ENCODE data around the gene PPIP5K2. TPM values are rescaled to one million over a fixed set of nuclear protein-coding genes. Genes with fewer than 3 reads are reported as not detected.

The PPIP5K2 gene
- total RNA-seq, 4 donors from 2014 or later: 21.0 to 57.0 (median 27.0) TPM

GRCh38 chr5:103090791-103091190 is 29.3 kb upstream of the PPIP5K2 start:
- Histone ChIP-seq H3K9me3 (no peaks in the 10 kb centered on the region), H3K27ac (no peak overlapping the region), H3K4me3 (no peak overlapping the region), H3K27me3 (no peaks in the 10 kb centered on the region), H3K4me1 (no peaks in the 10 kb centered on the region), H3K36me3 (peaks cover 43% of the 10 kb centered on the region)
- no peak for DNase-seq (ENCODE audit: low spot score in 2 of 2)
- no peak for TF ChIP-seq POLR2A (IDR thresholded peaks at IDR 0.05)
- TF ChIP-seq POLR2AphosphoS5 (IDR thresholded peaks at IDR 0.05): no peak
- no peak for TF ChIP-seq EP300 (IDR thresholded peaks at IDR 0.05)
- no peak for TF ChIP-seq CTCF (IDR thresholded peaks at IDR 0.05)
- 98% methylated on average over 1 of the region's 1 CpG for WGBS

- Histone ChIP-seq H3K36me3 (peaks cover 34% of the 10 kb centered on the region), H3K27me3 (no peaks in the 10 kb centered on the region), H3K4me3 (no peak overlapping the region), H3K9me3 (no peaks in the 10 kb centered on the region), H3K27ac (no peak overlapping the region), H3K4me1 (no peaks in the 10 kb centered on the region)
- DNase-seq (ENCODE audit: low spot score in 2 of 2): no peak
- TF ChIP-seq EP300 (IDR thresholded peaks at IDR 0.05) (no peak), POLR2A (IDR thresholded peaks at IDR 0.05) (no peak), CTCF (IDR thresholded peaks at IDR 0.05) (no peak), POLR2AphosphoS5 (IDR thresholded peaks at IDR 0.05) (no peak)
- 92% methylated on average over 3 of the region's 3 CpGs for WGBS
Measured at GRCh38 chr5:103092676-103093075, 27.4 kb upstream of the PPIP5K2 start.

- no peak for TF ChIP-seq EP300 (IDR thresholded peaks at IDR 0.05)
- TF ChIP-seq CTCF (IDR thresholded peaks at IDR 0.05): no peak
- no peak for TF ChIP-seq POLR2AphosphoS5 (IDR thresholded peaks at IDR 0.05)
- TF ChIP-seq POLR2A (IDR thresholded peaks at IDR 0.05): no peak
- no peak overlapping the region for H3K4me3 ChIP-seq
- no peak overlapping the region for H3K27ac ChIP-seq
- DNase-seq (ENCODE audit: low spot score in 2 of 2): no peak
- H3K27me3 ChIP-seq: no peaks in the 10 kb centered on the region
- WGBS: 94% methylated on average over 1 of the region's 1 CpG
- no peaks in the 10 kb centered on the region for H3K4me1 ChIP-seq
- no peaks in the 10 kb centered on the region for H3K9me3 ChIP-seq
- H3K36me3 ChIP-seq: peaks cover 24% of the 10 kb centered on the region
Measured at GRCh38 chr5:103093727-103094126, 26.4 kb upstream of the PPIP5K2 start.

- H3K27me3 ChIP-seq: no peaks in the 10 kb centered on the region
Measured at GRCh38 chr5:103094737-103095136, 25.4 kb upstream of the PPIP5K2 start.

GRCh38 chr5:103098993-103099392 is 21.1 kb upstream of the PPIP5K2 start:
- H3K36me3 ChIP-seq: peaks cover 23% of the 10 kb centered on the region
- no peaks in the 10 kb centered on the region for H3K27me3 ChIP-seq
- no peaks in the 10 kb centered on the region for H3K4me1 ChIP-seq
- 82% methylated on average over 2 of the region's 2 CpGs for WGBS
- H3K9me3 ChIP-seq: no peaks in the 10 kb centered on the region
- H3K4me3 ChIP-seq: no peak overlapping the region
- no peak for TF ChIP-seq POLR2AphosphoS5 (IDR thresholded peaks at IDR 0.05)
- no peak for TF ChIP-seq EP300 (IDR thresholded peaks at IDR 0.05)
- no peak for TF ChIP-seq POLR2A (IDR thresholded peaks at IDR 0.05)
- TF ChIP-seq CTCF (IDR thresholded peaks at IDR 0.05): no peak
- no peak overlapping the region for H3K27ac ChIP-seq
- no peak for DNase-seq (ENCODE audit: low spot score in 2 of 2)

More at GRCh38 chr5:103094737-103095136, 25.4 kb upstream of the PPIP5K2 start:
- DNase-seq (ENCODE audit: low spot score in 2 of 2): no peak
- H3K36me3 ChIP-seq: peaks cover 18% of the 10 kb centered on the region
- H3K4me1 ChIP-seq: no peaks in the 10 kb centered on the region
- no peak overlapping the region for H3K4me3 ChIP-seq
- 94% methylated on average over 2 of the region's 2 CpGs for WGBS
- no peaks in the 10 kb centered on the region for H3K9me3 ChIP-seq
- no peak for TF ChIP-seq EP300 (IDR thresholded peaks at IDR 0.05)
- no peak for TF ChIP-seq POLR2AphosphoS5 (IDR thresholded peaks at IDR 0.05)
- no peak for TF ChIP-seq POLR2A (IDR thresholded peaks at IDR 0.05)
- TF ChIP-seq CTCF (IDR thresholded peaks at IDR 0.05): no peak
- no peak overlapping the region for H3K27ac ChIP-seq

Measured in suprapubic skin (tissue), 4 donors.